ENCODE data around the gene RASAL1.

Gene RASAL1

GRCh38 chr12:113065126-113066007 lies 70.2 kb downstream of the RASAL1 start:
- H3K27me3 Mint-ChIP-seq (ENCODE audit: low read depth), result peaks cover 37% of the 10 kb centered on the region
- no peaks in the 10 kb centered on the region for H3K9me3 Mint-ChIP-seq
- no peaks in the 10 kb centered on the region for H3K4me1 Mint-ChIP-seq
- no peak overlapping the region for H3K27ac Mint-ChIP-seq
- no peaks in the 10 kb centered on the region for H3K36me3 Mint-ChIP-seq (ENCODE audit: low read depth)
- TF ChIP-seq, protein P1, sequence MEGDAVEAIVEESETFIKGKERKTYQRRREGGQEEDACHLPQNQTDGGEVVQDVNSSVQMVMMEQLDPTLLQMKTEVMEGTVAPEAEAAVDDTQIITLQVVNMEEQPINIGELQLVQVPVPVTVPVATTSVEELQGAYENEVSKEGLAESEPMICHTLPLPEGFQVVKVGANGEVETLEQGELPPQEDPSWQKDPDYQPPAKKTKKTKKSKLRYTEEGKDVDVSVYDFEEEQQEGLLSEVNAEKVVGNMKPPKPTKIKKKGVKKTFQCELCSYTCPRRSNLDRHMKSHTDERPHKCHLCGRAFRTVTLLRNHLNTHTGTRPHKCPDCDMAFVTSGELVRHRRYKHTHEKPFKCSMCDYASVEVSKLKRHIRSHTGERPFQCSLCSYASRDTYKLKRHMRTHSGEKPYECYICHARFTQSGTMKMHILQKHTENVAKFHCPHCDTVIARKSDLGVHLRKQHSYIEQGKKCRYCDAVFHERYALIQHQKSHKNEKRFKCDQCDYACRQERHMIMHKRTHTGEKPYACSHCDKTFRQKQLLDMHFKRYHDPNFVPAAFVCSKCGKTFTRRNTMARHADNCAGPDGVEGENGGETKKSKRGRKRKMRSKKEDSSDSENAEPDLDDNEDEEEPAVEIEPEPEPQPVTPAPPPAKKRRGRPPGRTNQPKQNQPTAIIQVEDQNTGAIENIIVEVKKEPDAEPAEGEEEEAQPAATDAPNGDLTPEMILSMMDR (IDR thresholded peaks at IDR 0.05; ENCODE audit: unreplicated experiment in 3 of 3), result no peak
- no peak overlapping the region for H3K4me3 Mint-ChIP-seq

DNA sequence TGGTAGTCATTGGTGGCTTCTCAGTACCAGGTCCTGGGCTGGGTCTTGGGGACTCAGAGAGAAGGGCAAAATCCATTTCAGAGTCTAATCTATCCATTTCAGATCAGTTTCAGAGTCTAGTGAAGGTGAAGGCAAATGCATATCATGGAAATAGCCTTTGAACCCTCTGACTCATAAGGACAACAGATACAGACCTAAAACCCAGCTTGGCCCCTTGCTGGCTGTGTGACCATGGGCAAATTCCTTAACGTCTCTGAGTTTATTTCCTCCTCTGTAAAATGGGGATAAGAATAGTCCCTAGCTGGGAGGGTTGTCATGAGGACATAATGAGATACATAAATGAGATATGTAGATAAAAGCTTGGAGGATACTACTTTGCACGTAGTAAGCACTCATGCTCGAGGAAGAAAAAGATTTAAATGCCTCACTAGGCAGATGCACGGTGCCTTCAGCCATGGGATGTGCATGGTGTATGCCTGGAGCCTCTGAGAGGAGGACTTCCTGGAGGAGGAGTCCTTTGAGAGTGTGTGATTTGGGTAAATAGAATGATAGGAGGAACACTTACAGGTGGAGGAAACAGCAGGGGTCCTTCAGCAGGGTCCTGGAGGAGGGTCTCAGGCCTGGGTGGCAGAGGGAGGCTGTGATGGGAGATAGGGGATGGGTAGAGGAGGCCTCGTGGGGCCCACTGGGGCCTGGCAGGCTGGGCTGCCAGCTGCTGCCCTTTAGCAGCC lies 71.0 kb downstream of the RASAL1 start:
- Mint-ChIP-seq H3K9me3 (no peaks in the 10 kb centered on the region), H3K27ac (no peak overlapping the region), H3K4me3 (peak overlapping the region in 1 of 3 experiments; percentile 47), H3K36me3 (ENCODE audit: low read depth) (no peaks in the 10 kb centered on the region), H3K4me1 (no peaks in the 10 kb centered on the region), H3K27me3 (ENCODE audit: low read depth) (peaks cover 37% of the 10 kb centered on the region)
- TF ChIP-seq, protein P1 (IDR thresholded peaks at IDR 0.05; ENCODE audit: unreplicated experiment in 3 of 3), result no peak

DNA sequence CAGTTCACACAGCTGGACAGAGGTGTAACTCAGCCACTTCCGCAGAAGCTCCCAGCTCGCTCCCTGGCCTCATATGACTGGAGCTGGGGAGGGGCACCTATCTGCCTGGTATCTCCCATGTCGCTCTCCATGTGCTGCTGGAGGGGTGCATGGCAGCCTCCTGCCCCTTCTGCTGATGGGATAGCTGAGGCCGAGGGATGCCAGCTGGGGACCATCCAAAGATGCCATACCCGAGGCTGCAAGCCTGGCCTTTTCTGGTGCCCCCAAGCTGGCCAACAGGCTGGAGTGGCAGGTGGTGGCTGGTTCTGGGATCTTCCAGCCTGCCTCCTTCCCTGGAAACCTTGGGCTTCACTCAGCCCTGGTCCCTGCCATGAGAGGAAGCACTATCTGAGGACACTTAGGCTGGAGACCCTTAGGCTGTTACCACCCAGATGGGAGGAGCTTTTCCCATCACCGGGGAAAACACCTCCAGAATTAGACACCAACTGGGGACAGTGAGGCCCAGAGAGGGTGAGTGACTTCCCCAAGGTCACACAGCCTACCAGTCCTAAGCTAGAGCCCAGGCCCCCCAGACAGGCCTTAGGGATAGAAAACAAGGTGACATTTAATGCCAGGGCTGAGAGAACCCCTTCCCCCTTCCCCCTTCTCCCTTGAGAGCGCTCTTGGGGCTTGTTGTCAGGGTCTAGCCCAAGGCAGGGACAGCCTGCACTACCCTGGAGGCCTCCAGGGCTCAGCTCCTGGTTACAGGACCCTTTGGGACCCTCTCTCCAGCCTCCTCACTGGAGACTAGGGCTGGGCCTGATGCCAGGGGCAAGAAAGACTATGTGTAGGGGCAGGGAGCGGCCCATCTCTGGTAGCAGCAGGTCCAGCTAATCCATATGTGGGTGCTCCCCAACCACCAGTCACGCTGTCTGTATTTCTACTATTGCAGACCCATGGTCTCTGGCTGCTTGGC lies 71.9 kb downstream of the RASAL1 start:
- H3K27me3 Mint-ChIP-seq (ENCODE audit: low read depth), result peaks cover 33% of the 10 kb centered on the region
- H3K4me3 Mint-ChIP-seq, result no peak overlapping the region
- no peaks in the 10 kb centered on the region for H3K4me1 Mint-ChIP-seq
- no peaks in the 10 kb centered on the region for H3K36me3 Mint-ChIP-seq (ENCODE audit: low read depth)
- TF ChIP-seq, protein P1 (IDR thresholded peaks at IDR 0.05; ENCODE audit: unreplicated experiment in 3 of 3), result no peak
- no peak overlapping the region for H3K27ac Mint-ChIP-seq
- H3K9me3 Mint-ChIP-seq, result no peaks in the 10 kb centered on the region

DNA sequence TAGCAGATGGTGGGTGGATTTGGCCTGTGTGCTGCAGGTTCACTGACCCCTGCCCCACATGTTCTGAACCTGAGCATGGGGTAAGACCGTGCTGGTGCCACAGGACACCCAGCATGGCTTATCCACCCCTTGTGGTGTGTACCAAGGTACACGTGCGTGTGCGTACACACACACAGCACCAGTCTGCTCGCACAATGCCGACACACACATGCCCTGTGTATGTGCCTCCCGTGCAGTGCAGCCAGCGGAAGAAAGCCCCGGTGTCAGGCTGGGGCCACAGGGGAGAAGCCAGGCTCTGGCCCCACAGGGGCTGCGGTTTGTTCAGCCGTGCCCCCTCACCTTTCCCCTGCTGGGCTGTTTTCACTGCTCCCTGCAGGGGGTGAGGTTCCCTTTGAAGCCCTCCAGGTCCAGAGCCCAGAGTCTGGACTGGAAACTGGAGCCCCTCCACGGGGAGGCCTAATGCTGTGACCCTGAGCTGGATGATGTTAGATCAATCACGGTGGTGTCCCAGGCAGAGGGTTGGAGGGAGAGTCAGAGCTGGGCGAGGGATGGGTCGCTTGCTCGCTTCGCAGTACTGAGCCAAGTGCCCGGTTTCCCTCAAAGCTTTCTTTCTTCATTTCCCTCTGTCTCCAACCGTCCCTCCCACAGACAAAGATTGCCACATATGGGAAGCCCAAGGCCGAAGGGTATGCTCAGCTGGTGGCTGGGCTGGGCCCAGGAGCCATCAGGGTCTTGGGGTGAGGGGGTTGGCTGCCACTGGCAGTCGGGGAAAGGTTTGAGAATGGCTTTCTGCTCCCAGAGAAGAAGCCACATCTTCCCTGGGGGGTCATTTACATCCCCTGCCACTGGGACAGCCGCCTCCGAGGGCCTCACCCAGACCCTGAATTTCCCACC lies 72.8 kb downstream of the RASAL1 start:
- H3K27me3 Mint-ChIP-seq (ENCODE audit: low read depth), result peaks cover 29% of the 10 kb centered on the region
- H3K27ac Mint-ChIP-seq, result no peak overlapping the region
- H3K4me3 Mint-ChIP-seq, result no peak overlapping the region
- TF ChIP-seq, protein P1 (IDR thresholded peaks at IDR 0.05; ENCODE audit: unreplicated experiment in 3 of 3), result no peak
- no peaks in the 10 kb centered on the region for H3K36me3 Mint-ChIP-seq (ENCODE audit: low read depth)
- H3K9me3 Mint-ChIP-seq, result no peaks in the 10 kb centered on the region
- H3K4me1 Mint-ChIP-seq, result no peaks in the 10 kb centered on the region
